Liver (tissue), 9 donors: ENCODE measurements around the gene RHOT1. TPM values are rescaled to one million over a fixed set of nuclear protein-coding genes. Genes with fewer than 3 reads are reported as not detected.

Experiments
- DNase-seq: peaks from one replicate; pipeline ENCODE4 v3.0.0-alpha.2; 2017; ENCODE audit warnings: low spot score
- H3K27ac ChIP-seq, 2 donors: one replicate each; pipeline ENCODE4 v1.7.0; 2013; ENCODE audit warnings: inconsistent platforms in 2 of 2, low read length in 2 of 2, control low read depth in 1 of 2, low read depth in 1 of 2, mild to moderate bottlenecking in 1 of 2
- H3K27me3 ChIP-seq, 4 donors: one replicate each; pipeline versions ENCODE4 v1.6.1 to v1.7.0; 2013; ENCODE audit warnings: low read length in 3 of 4, inconsistent platforms in 1 of 4, mild to moderate bottlenecking in 1 of 4, moderate library complexity in 1 of 4; ENCODE audit not compliant: control insufficient read depth in 4 of 4, insufficient read depth in 4 of 4
- H3K36me3 ChIP-seq, 4 donors: one replicate each; pipeline versions ENCODE4 v1.6.1 to v1.7.0; 2013; ENCODE audit warnings: low read length in 3 of 4, mild to moderate bottlenecking in 3 of 4, low read depth in 1 of 4, moderate library complexity in 1 of 4; ENCODE audit not compliant: control insufficient read depth in 4 of 4, insufficient read depth in 3 of 4
- H3K4me1 ChIP-seq, 4 donors: one replicate each; pipeline versions ENCODE4 v1.6.1 to v1.7.0; 2013; ENCODE audit warnings: low read length in 3 of 4, mild to moderate bottlenecking in 3 of 4, moderate library complexity in 1 of 4; ENCODE audit not compliant: control insufficient read depth in 4 of 4, insufficient read depth in 4 of 4
- H3K4me3 ChIP-seq, 3 donors: one replicate each; pipeline versions ENCODE4 v1.6.1 to v1.7.0; 2013; ENCODE audit warnings: low read length in 3 of 3, control low read depth in 1 of 3, low read depth in 1 of 3, mild to moderate bottlenecking in 1 of 3
- H3K9ac ChIP-seq, 2 donors: one replicate each; pipeline ENCODE4 v1.7.0; 2013; ENCODE audit warnings: low read length in 2 of 2, mild to moderate bottlenecking in 2 of 2, moderate library complexity in 2 of 2, control low read depth in 1 of 2, low read depth in 1 of 2
- H3K9me3 ChIP-seq, 4 donors: one replicate each; pipeline versions ENCODE4 v1.6.1 to v1.7.0; 2013; ENCODE audit warnings: low read length in 3 of 4; ENCODE audit not compliant: control insufficient read depth in 4 of 4
- FOXA1 ChIP-seq: IDR thresholded peaks from 2 replicates; pipeline ENCODE4 v1.6.1; 2016; ENCODE audit warnings: antibody characterized with exemption
- FOXA2 ChIP-seq: IDR thresholded peaks from 2 replicates; pipeline ENCODE4 v1.6.1; 2016; ENCODE audit warnings: antibody characterized with exemption
- GABPA ChIP-seq, 2 donors: IDR thresholded peaks in 1 of 2; conservative IDR thresholded peaks in 1 of 2; 2 replicates each; pipeline ENCODE4 v1.6.1; 2016; ENCODE audit warnings: antibody characterized with exemption in 2 of 2, mild to moderate bottlenecking in 1 of 2, moderate library complexity in 1 of 2
- HNF4A ChIP-seq, 2 donors: conservative IDR thresholded peaks; 2 replicates each; pipeline ENCODE4 v1.6.1; 2016; ENCODE audit warnings: antibody characterized with exemption in 2 of 2, mild to moderate bottlenecking in 2 of 2
- HNF4G ChIP-seq: IDR thresholded peaks from 2 replicates; pipeline ENCODE4 v1.6.1; 2016; ENCODE audit warnings: antibody characterized with exemption
- JUND ChIP-seq, 2 donors: IDR thresholded peaks; 2 replicates each; pipeline ENCODE4 v1.6.1; 2016; ENCODE audit warnings: antibody characterized with exemption in 2 of 2
- RAD21 ChIP-seq, 2 donors: IDR thresholded peaks; 2 replicates each; pipeline ENCODE4 v1.6.1; 2016; ENCODE audit warnings: antibody characterized with exemption in 2 of 2, mild to moderate bottlenecking in 2 of 2
- RXRA ChIP-seq, 2 donors: IDR thresholded peaks; 2 replicates each; pipeline ENCODE4 v1.6.1; 2017 to 2018; ENCODE audit warnings: antibody characterized with exemption in 2 of 2, mild to moderate bottlenecking in 1 of 2
- SP1 ChIP-seq: IDR thresholded peaks from 2 replicates; pipeline ENCODE4 v1.6.1; 2018; ENCODE audit warnings: antibody characterized with exemption, mild to moderate bottlenecking
- TAF1 ChIP-seq: conservative IDR thresholded peaks from 2 replicates; pipeline ENCODE4 v1.6.1; 2016; ENCODE audit warnings: antibody characterized with exemption, mild to moderate bottlenecking
- YY1 ChIP-seq: IDR thresholded peaks from 2 replicates; pipeline ENCODE4 v1.6.1; 2016; ENCODE audit warnings: antibody characterized with exemption, mild to moderate bottlenecking
- WGBS: extraction: QIAGEN DNeasy Blood & Tissue Kit; methylation state at CpG from one replicate; pipeline ENCODE4 v1.1.7; 2013; 5-methylcytosine and 5-hydroxymethylcytosine counted together
- polyA plus RNA-seq, 2 donors: library from polyadenylated mRNA; stranded (reverse) in 1 of 2; unstranded in 1 of 2; fragments of 200-250 nt in 1 of 2; fragments of >200 nt in 1 of 2; fragmentation: Nextera tagmentation in 1 of 2; extraction: Ambion mirVana in 1 of 2; gene quantifications; one replicate each; pipeline versions ENCODE4 v1.2.1 to v1.2.3, GENCODE V29; 2013 to 2015
- total RNA-seq, 2 donors: library from RNA; depleted of rRNA; stranded (reverse); fragments of >200 nt; gene quantifications; one replicate each; pipeline ENCODE4 v1.2.3, GENCODE V29; 2014
- TF ChIP-seq, protein P1 (sequence below): fragments of 150-350 bp; IDR thresholded peaks from 2 replicates; pipeline ENCODE4 v1.5.1; 2017; ENCODE audit warnings: improper control_type of control experiment, low read depth, low read length; ENCODE audit not compliant: missing input control
- TF ChIP-seq, protein P2 (sequence below): IDR thresholded peaks from 2 replicates; pipeline ENCODE4 v1.6.1; 2016; ENCODE audit warnings: antibody characterized with exemption
- TF ChIP-seq, protein P3 (sequence below): IDR thresholded peaks from 2 replicates; pipeline ENCODE4 v1.6.1; 2016; ENCODE audit warnings: antibody characterized with exemption
- TF ChIP-seq, protein P4 (sequence below): IDR thresholded peaks from 2 replicates; pipeline ENCODE4 v1.6.1; 2016; ENCODE audit warnings: antibody characterized with exemption, mild to moderate bottlenecking
- TF ChIP-seq, protein P5 (sequence below): IDR thresholded peaks from 2 replicates; pipeline ENCODE4 v1.6.1; 2016; ENCODE audit warnings: antibody characterized with exemption
- donor health status: healthy.
- donor health status: healthy.
- donor health status: healthy.
- donor health status: healthy.
- donor health status: healthy.

RHOT1 gene
- total and polyA plus RNA-seq, 4 donors, result 8.1 to 43.4 (median 17.1) TPM

DNA sequence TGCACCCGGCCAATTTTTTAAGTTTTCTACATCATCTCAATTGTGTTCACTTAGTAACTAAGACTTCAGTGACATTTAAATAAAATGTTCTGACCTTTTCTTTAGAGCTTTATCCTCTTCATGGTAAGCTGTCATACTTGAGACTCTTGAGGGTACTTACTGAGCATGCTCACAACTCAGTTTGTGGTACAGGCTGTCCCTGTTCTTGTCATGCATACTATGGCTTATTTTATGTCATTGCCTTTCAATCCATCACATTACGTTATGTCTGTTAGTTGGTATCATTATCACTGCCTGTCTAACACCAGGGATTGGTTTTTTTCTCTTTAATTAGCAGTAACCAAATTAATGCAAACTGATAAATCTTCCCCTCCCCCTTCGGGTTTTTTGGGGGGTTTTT is 81.4 kb downstream of the RHOT1 start:
- H3K4me1 ChIP-seq, result no peaks in the 10 kb centered on the region
- H3K9me3 ChIP-seq, result no peaks in the 10 kb centered on the region
- no peak overlapping the region for H3K9ac ChIP-seq
- no peak overlapping the region for H3K4me3 ChIP-seq
- 87% methylated on average over 3 of the region's 3 CpGs for WGBS
- H3K36me3 ChIP-seq, result peaks cover 0 to 9% (median 2%) of the 10 kb centered on the region in 4 donors
- no peak for DNase-seq
- no peaks in the 10 kb centered on the region for H3K27me3 ChIP-seq
- H3K27ac ChIP-seq, result no peak overlapping the region
- TF ChIP-seq, protein P1, sequence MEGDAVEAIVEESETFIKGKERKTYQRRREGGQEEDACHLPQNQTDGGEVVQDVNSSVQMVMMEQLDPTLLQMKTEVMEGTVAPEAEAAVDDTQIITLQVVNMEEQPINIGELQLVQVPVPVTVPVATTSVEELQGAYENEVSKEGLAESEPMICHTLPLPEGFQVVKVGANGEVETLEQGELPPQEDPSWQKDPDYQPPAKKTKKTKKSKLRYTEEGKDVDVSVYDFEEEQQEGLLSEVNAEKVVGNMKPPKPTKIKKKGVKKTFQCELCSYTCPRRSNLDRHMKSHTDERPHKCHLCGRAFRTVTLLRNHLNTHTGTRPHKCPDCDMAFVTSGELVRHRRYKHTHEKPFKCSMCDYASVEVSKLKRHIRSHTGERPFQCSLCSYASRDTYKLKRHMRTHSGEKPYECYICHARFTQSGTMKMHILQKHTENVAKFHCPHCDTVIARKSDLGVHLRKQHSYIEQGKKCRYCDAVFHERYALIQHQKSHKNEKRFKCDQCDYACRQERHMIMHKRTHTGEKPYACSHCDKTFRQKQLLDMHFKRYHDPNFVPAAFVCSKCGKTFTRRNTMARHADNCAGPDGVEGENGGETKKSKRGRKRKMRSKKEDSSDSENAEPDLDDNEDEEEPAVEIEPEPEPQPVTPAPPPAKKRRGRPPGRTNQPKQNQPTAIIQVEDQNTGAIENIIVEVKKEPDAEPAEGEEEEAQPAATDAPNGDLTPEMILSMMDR, result no peak
- TF ChIP-seq GABPA (IDR thresholded peaks at IDR 0.05 in 1 of 2, conservative IDR thresholded peaks at IDR 0.05 in 1 of 2) (no peak), FOXA1 (no peak), RXRA (IDR thresholded peaks at IDR 0.05) (no peak), HNF4G (no peak), YY1 (no peak), TAF1 (no peak), HNF4A (conservative IDR thresholded peaks at IDR 0.05) (no peak), SP1 (no peak)
- TF ChIP-seq, protein P2, sequence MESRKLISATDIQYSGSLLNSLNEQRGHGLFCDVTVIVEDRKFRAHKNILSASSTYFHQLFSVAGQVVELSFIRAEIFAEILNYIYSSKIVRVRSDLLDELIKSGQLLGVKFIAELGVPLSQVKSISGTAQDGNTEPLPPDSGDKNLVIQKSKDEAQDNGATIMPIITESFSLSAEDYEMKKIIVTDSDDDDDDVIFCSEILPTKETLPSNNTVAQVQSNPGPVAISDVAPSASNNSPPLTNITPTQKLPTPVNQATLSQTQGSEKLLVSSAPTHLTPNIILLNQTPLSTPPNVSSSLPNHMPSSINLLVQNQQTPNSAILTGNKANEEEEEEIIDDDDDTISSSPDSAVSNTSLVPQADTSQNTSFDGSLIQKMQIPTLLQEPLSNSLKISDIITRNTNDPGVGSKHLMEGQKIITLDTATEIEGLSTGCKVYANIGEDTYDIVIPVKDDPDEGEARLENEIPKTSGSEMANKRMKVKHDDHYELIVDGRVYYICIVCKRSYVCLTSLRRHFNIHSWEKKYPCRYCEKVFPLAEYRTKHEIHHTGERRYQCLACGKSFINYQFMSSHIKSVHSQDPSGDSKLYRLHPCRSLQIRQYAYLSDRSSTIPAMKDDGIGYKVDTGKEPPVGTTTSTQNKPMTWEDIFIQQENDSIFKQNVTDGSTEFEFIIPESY, result no peak
- TF ChIP-seq, protein P3, sequence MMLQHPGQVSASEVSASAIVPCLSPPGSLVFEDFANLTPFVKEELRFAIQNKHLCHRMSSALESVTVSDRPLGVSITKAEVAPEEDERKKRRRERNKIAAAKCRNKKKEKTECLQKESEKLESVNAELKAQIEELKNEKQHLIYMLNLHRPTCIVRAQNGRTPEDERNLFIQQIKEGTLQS, result no peak

DNA sequence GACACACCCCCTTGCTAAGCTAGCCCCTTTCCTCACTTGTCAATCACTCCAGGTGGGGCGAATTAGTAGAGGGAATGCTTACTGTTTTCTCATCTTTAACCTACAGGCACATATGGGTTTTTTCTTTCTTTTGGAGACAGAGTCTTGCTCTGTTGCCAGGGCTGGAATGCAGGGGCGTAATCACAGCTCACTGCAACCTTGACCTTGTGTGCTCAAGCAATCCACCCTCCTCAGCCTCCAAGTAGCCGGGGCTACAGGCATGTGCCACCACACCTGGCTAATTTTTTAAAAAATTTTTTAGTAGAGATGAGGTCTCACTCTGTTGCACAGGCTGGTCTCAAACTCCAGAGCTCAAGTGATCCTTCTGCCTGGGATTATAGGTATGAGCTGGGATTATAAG is 84.6 kb downstream of the RHOT1 start:
- no peak overlapping the region for H3K4me3 ChIP-seq
- H3K27ac ChIP-seq, result no peak overlapping the region
- H3K36me3 ChIP-seq, result peaks cover 0 to 6% (median under 1%) of the 10 kb centered on the region in 4 donors
- WGBS, result 94% methylated on average over 3 of the region's 3 CpGs
- H3K9ac ChIP-seq, result no peak overlapping the region
- no peaks in the 10 kb centered on the region for H3K27me3 ChIP-seq
- DNase-seq, result no peak
- no peaks in the 10 kb centered on the region for H3K9me3 ChIP-seq
- TF ChIP-seq, protein P4, sequence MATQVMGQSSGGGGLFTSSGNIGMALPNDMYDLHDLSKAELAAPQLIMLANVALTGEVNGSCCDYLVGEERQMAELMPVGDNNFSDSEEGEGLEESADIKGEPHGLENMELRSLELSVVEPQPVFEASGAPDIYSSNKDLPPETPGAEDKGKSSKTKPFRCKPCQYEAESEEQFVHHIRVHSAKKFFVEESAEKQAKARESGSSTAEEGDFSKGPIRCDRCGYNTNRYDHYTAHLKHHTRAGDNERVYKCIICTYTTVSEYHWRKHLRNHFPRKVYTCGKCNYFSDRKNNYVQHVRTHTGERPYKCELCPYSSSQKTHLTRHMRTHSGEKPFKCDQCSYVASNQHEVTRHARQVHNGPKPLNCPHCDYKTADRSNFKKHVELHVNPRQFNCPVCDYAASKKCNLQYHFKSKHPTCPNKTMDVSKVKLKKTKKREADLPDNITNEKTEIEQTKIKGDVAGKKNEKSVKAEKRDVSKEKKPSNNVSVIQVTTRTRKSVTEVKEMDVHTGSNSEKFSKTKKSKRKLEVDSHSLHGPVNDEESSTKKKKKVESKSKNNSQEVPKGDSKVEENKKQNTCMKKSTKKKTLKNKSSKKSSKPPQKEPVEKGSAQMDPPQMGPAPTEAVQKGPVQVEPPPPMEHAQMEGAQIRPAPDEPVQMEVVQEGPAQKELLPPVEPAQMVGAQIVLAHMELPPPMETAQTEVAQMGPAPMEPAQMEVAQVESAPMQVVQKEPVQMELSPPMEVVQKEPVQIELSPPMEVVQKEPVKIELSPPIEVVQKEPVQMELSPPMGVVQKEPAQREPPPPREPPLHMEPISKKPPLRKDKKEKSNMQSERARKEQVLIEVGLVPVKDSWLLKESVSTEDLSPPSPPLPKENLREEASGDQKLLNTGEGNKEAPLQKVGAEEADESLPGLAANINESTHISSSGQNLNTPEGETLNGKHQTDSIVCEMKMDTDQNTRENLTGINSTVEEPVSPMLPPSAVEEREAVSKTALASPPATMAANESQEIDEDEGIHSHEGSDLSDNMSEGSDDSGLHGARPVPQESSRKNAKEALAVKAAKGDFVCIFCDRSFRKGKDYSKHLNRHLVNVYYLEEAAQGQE, result no peak
- no peak for TF ChIP-seq YY1
- no peak for TF ChIP-seq JUND (IDR thresholded peaks at IDR 0.05)
- TF ChIP-seq RXRA (IDR thresholded peaks at IDR 0.05), result no peak
- no peak for TF ChIP-seq SP1
- no peak for TF ChIP-seq FOXA1
- TF ChIP-seq, protein P5, sequence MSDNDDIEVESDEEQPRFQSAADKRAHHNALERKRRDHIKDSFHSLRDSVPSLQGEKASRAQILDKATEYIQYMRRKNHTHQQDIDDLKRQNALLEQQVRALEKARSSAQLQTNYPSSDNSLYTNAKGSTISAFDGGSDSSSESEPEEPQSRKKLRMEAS, result no peak
- no peak for TF ChIP-seq GABPA (IDR thresholded peaks at IDR 0.05 in 1 of 2, conservative IDR thresholded peaks at IDR 0.05 in 1 of 2)
- no peak for TF ChIP-seq FOXA2
- TF ChIP-seq, protein P1, result no peak
- TF ChIP-seq, protein P3, result no peak
- TF ChIP-seq RAD21 (IDR thresholded peaks at IDR 0.05), result no peak
- TF ChIP-seq HNF4G, result no peak
- no peak for TF ChIP-seq HNF4A (conservative IDR thresholded peaks at IDR 0.05)
- H3K4me1 ChIP-seq, result no peaks in the 10 kb centered on the region
